Glutamatergic neuron (in vitro differentiated cells): ENCODE results near the gene CSGALNACT2. TPM values are rescaled to one million over a fixed set of nuclear protein-coding genes. Genes with fewer than 3 reads are reported as not detected.

Experiments
- DNase-seq: peaks from one replicate; pipeline ENCODE4 v3.0.0; 2022
- H3K27ac Mint-ChIP-seq: one replicate; pipeline ENCODE4 v1.8.0; 2020; ENCODE audit warnings: mild to moderate bottlenecking, mixed read lengths, inconsistent platforms; ENCODE audit not compliant: unreplicated experiment
- H3K27me3 Mint-ChIP-seq: one replicate; pipeline ENCODE4 v1.8.0; 2020; ENCODE audit warnings: mild to moderate bottlenecking, moderate library complexity, mixed read lengths, inconsistent platforms; ENCODE audit not compliant: unreplicated experiment
- H3K36me3 Mint-ChIP-seq: one replicate; pipeline ENCODE4 v1.8.0; 2020; ENCODE audit warnings: mild to moderate bottlenecking, mixed read lengths, inconsistent platforms; ENCODE audit not compliant: unreplicated experiment
- H3K4me1 Mint-ChIP-seq: one replicate; pipeline ENCODE4 v1.8.0; 2020; ENCODE audit warnings: mild to moderate bottlenecking, low read depth, mixed read lengths, inconsistent platforms; ENCODE audit not compliant: unreplicated experiment
- H3K4me3 Mint-ChIP-seq: one replicate; pipeline ENCODE4 v1.8.0; 2020; ENCODE audit warnings: mild to moderate bottlenecking, mixed read lengths, inconsistent platforms; ENCODE audit not compliant: unreplicated experiment
- H3K9me3 Mint-ChIP-seq: one replicate; pipeline ENCODE4 v1.8.0; 2020; ENCODE audit warnings: mild to moderate bottlenecking, moderate library complexity, mixed read lengths, inconsistent platforms; ENCODE audit not compliant: unreplicated experiment
- CTCF ChIP-seq: fragments of 200-600 bp; sonication (generic); IDR thresholded peaks from one replicate; pipeline ENCODE4 v1.5.0; 2021; ENCODE audit not compliant: partially characterized antibody, unreplicated experiment
- total RNA-seq: library from RNA; stranded (reverse); fragmentation: NEBNext Ultra II Directional; extraction: Animal tissue kit (Norgen Biotek cat#: 25700); gene quantifications from one replicate; pipeline ENCODE4 v1.2.1, GENCODE V29; 2021; ENCODE audit not compliant: unreplicated experiment

The CSGALNACT2 gene
- total RNA-seq, 1 donor from 2014 or later: 28.3 TPM

DNA sequence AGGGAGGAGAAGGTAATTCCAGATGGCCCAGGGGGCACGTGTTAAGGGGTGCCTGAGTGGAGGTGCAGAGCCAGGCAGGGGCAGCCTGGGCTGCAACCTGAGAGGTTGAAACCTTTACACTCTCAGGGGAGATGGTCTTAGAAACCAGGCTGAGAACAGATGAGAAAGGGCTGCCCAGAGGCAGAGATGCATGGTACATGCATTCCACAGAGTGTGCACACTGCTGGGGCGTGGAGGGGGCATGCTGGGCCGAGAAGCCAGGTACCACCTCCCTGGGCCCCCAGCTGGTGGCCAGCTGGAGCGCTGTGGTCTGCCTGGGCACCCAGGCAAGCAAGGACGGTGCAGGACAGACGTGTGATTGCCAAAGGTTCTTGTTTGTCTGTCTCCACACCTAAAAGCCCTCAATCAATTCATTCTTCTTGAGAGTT, 14.1 kb upstream of the CSGALNACT2 start:
- no peaks in the 10 kb centered on the region for H3K36me3 Mint-ChIP-seq
- H3K4me1 Mint-ChIP-seq: peaks cover 31% of the 10 kb centered on the region
- peaks cover 14% of the 10 kb centered on the region for H3K27me3 Mint-ChIP-seq
- H3K9me3 Mint-ChIP-seq: peaks cover 7% of the 10 kb centered on the region
- DNase-seq: no peak
- no peak for TF ChIP-seq CTCF
- H3K27ac Mint-ChIP-seq: peak overlapping the region; percentile 28
- H3K4me3 Mint-ChIP-seq: peak overlapping the region; percentile 37

GRCh38 chr10:43124574-43125273, 13.5 kb upstream of the CSGALNACT2 start:
- Mint-ChIP-seq H3K36me3 (no peaks in the 10 kb centered on the region), H3K9me3 (peaks cover 7% of the 10 kb centered on the region), H3K27ac (no peak overlapping the region), H3K4me1 (peaks cover 31% of the 10 kb centered on the region), H3K27me3 (peaks cover 14% of the 10 kb centered on the region), H3K4me3 (no peak overlapping the region)
- no peak for TF ChIP-seq CTCF
- no peak for DNase-seq

- Mint-ChIP-seq H3K9me3 (peaks cover 7% of the 10 kb centered on the region), H3K27ac (no peak overlapping the region)
Measured at GRCh38 chr10:43125274-43125845, 12.9 kb upstream of the CSGALNACT2 start.

DNA sequence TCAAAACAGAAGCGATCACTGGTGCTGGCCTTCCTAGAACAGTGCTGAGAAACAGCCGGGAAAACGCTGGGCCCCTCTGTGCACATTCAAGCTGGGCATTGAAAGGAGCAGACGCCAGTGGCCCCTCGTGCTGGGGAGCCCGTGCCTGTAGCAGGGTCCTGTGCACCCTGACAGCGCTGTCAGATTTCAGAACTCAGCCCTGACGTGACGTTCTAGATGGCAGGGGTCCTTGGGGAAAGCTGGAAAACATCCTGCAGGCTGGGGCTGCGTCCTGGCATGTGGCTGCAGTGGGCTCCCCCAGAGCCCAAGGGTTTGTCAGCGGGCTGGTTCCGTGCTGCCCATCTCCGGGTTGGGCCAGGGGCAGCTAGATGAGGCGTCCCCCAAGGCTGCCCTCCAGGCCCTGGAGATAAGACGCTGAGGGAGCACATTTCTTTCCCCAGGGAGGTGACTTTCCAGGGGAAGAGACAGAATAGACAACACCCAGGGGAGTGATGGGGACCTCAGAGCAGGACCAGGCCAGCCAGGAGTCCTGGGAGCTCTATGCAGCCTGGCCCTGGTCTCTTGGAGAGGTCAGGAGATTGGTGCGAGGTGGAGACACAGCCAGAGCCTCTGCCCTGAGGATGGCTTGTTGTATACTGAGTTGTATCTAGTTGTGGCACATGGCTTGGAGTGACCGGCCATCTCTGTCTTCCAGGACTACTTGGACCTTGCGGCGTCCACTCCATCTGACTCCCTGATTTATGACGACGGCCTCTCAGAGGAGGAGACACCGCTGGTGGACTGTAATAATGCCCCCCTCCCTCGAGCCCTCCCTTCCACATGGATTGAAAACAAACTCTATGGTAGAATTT, 12.1 kb upstream of the CSGALNACT2 start:
- H3K9me3 Mint-ChIP-seq: peaks cover 7% of the 10 kb centered on the region
- no peak for TF ChIP-seq CTCF
- no peak for DNase-seq
- no peaks in the 10 kb centered on the region for H3K36me3 Mint-ChIP-seq
- no peak overlapping the region for H3K27ac Mint-ChIP-seq
- peaks cover 34% of the 10 kb centered on the region for H3K4me1 Mint-ChIP-seq
- H3K27me3 Mint-ChIP-seq: peaks cover 14% of the 10 kb centered on the region
- no peak overlapping the region for H3K4me3 Mint-ChIP-seq

More at GRCh38 chr10:43125274-43125845, 12.9 kb upstream of the CSGALNACT2 start:
- Mint-ChIP-seq H3K4me3 (no peak overlapping the region), H3K27me3 (peaks cover 14% of the 10 kb centered on the region), H3K36me3 (no peaks in the 10 kb centered on the region), H3K4me1 (peaks cover 32% of the 10 kb centered on the region)
- TF ChIP-seq CTCF: no peak
- DNase-seq: no peak
